SK-N-MC (cell line): Measurements from ENCODE around the gene COL15A1.
"Not testable (repeated sequence)": the region's sequence is repeated elsewhere in the genome, so short reads cannot be mapped to it uniquely, and the experiment has no call there.

ENCODE experiments used
- EZH2 ChIP-seq: fragments of 200-600 bp; sonication (generic); IDR thresholded peaks from one replicate; pipeline ENCODE4 v1.6.1; 2017; ENCODE audit warnings: antibody characterized with exemption
- POLR2AphosphoS5 ChIP-seq: IDR thresholded peaks from 2 replicates; pipeline ENCODE4 v1.6.1; 2012; ENCODE audit warnings: mild to moderate bottlenecking, low read depth, low read length, borderline replicate concordance

DNA sequence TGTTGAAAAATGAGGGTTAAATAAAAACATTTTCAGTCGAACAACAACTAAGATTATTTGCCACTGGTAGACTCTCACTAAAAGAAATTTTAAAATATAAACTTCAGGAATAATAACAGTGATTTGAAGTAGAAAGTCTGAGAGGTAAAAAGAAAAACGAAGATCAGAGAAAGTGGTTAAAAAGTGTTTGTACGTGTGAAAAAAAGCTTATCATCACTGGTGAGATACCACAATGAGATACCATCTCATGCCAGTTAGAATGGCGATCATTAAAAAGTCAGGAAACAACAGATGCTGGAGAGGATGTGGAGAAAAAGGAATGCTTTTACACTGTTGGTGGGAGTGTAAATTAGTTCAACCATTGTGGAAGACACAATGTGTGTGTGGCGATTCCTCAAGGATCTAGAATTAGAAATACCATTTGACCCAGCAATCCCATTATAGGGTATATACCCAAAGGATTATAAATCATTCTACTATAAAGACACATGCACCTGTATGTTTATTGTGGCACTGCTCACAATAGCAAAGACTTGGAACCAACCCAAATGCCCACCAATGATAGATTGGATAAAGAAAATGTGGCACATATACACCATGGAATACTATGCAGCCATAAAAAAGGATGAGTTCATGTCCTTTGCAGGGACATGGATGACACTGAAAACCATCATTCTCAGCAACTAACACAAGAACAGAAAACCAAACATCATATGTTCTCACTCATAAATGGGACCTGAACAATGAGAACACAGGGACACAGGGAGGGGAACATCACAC, 156.3 kb downstream of the COL15A1 start:
- TF ChIP-seq POLR2AphosphoS5, EZH2: not testable (repeated sequence)
